Esophagus squamous epithelium (tissue), 4 donors: Measurements from ENCODE around the gene HEPACAM2.

Experiments used
- POLR2A ChIP-seq, 4 donors: fragments of 450-650 bp; IDR thresholded peaks; one replicate each; pipeline ENCODE4 v1.6.1; 2017; ENCODE audit warnings: antibody characterized with exemption in 4 of 4, mild to moderate bottlenecking in 4 of 4, moderate library complexity in 3 of 4
- TF ChIP-seq, protein P1 (sequence below), 6 experiments: fragments of 450-650 bp in 4 of 6; fragments of 200-600 bp in 2 of 6; sonication (generic) in 2 of 6; IDR thresholded peaks; one replicate each; pipeline ENCODE4 v1.5.1; 2016 to 2019; ENCODE audit warnings: antibody characterized with exemption in 6 of 6, mild to moderate bottlenecking in 4 of 6, moderate library complexity in 4 of 6

DNA sequence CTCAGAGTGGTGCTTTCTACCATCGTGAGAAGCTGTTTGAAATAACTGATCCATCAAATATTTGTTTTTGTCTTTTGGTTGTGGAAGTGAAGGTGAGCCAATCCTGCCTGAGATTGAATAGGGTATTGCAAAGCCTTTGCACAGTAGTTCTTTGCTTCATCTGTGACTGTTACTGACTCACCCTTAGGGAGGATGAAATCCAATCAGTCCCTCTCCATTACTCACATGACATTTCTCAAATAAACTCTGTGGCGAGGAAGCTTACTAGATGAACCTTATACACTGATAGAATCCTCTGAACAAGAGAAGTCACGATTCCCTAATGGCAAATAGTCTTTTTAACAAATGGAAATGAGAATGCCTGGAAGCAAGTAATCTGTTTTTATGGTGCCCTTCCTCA is 31.9 kb downstream of the HEPACAM2 start:
- TF ChIP-seq, protein P1, sequence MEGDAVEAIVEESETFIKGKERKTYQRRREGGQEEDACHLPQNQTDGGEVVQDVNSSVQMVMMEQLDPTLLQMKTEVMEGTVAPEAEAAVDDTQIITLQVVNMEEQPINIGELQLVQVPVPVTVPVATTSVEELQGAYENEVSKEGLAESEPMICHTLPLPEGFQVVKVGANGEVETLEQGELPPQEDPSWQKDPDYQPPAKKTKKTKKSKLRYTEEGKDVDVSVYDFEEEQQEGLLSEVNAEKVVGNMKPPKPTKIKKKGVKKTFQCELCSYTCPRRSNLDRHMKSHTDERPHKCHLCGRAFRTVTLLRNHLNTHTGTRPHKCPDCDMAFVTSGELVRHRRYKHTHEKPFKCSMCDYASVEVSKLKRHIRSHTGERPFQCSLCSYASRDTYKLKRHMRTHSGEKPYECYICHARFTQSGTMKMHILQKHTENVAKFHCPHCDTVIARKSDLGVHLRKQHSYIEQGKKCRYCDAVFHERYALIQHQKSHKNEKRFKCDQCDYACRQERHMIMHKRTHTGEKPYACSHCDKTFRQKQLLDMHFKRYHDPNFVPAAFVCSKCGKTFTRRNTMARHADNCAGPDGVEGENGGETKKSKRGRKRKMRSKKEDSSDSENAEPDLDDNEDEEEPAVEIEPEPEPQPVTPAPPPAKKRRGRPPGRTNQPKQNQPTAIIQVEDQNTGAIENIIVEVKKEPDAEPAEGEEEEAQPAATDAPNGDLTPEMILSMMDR (IDR thresholded peaks at IDR 0.05) = no peak
- no peak for TF ChIP-seq POLR2A (IDR thresholded peaks at IDR 0.05)
